Smooth muscle cell (in vitro differentiated cells): ENCODE data around the gene BSND. TPM values are rescaled to one million over a fixed set of nuclear protein-coding genes. Genes with fewer than 3 reads are reported as not detected.

Experiments used
- DNase-seq: peaks from one replicate; lab custom pipeline; 2025; ENCODE audit not compliant: unreplicated experiment; lab: John Stamatoyannopoulos, UW
- H2AFZ ChIP-seq: fragments of 200-600 bp; sonication (generic); 2 replicates; pipeline ENCODE4 v1.6.0; 2016; ENCODE audit warnings: antibody characterized with exemption, low read depth, mild to moderate bottlenecking
- H3F3A ChIP-seq: fragments of 200-600 bp; sonication (generic); 2 replicates; pipeline ENCODE4 v1.6.0; 2017; ENCODE audit warnings: antibody characterized with exemption, low read depth
- H3K27ac ChIP-seq: fragments of 200-600 bp; sonication (generic); 2 replicates; pipeline ENCODE4 v1.5.1; 2016; ENCODE audit warnings: low read depth, mild to moderate bottlenecking
- H3K27me3 ChIP-seq: fragments of 200-600 bp; sonication (generic); 2 replicates; pipeline ENCODE4 v1.6.1; 2016; ENCODE audit warnings: low read depth, mild to moderate bottlenecking
- H3K36me3 ChIP-seq: fragments of 200-600 bp; sonication (generic); 2 replicates; pipeline ENCODE4 v1.5.1; 2016; ENCODE audit warnings: low read depth
- H3K4me1 ChIP-seq: fragments of 200-600 bp; sonication (generic); 2 replicates; pipeline ENCODE4 v1.5.1; 2016; ENCODE audit warnings: low read depth
- H3K4me2 ChIP-seq: fragments of 200-600 bp; sonication (generic); 2 replicates; pipeline ENCODE4 v1.6.0; 2016; ENCODE audit warnings: mild to moderate bottlenecking
- H3K4me3 ChIP-seq: fragments of 200-600 bp; sonication (generic); 2 replicates; pipeline ENCODE4 v1.5.1; 2016; ENCODE audit warnings: mild to moderate bottlenecking
- H3K79me2 ChIP-seq: fragments of 200-600 bp; sonication (generic); 2 replicates; pipeline ENCODE4 v1.6.0; 2016; ENCODE audit warnings: low read depth, mild to moderate bottlenecking
- H3K9ac ChIP-seq: fragments of 200-600 bp; sonication (generic); 2 replicates; pipeline ENCODE4 v1.6.0; 2016; ENCODE audit warnings: low read depth
- H3K9me3 ChIP-seq: fragments of 200-600 bp; sonication (generic); replicated peaks from 2 replicates; pipeline ENCODE4 v1.5.1; 2016; ENCODE audit warnings: low read depth
- H4K20me1 ChIP-seq: fragments of 200-600 bp; sonication (generic); 2 replicates; pipeline ENCODE4 v1.6.0; 2016; ENCODE audit warnings: low read depth
- WGBS: methylation state at CpG from one replicate; pipeline ENCODE4 v1.1.7; 2016; ENCODE audit warnings: low lambda C conversion rate; 5-methylcytosine and 5-hydroxymethylcytosine counted together
- polyA plus RNA-seq: library from polyadenylated mRNA; unstranded; fragments of >200 nt; fragmentation: Nextera tagmentation; extraction: Ambion mirVana; gene quantifications from 2 replicates; pipeline ENCODE4 v1.2.1, GENCODE V29; 2016
- total RNA-seq: library from RNA; depleted of rRNA; stranded (reverse); fragments of >200 nt; gene quantifications from 2 replicates; pipeline ENCODE4 v1.2.3, GENCODE V29; 2014
- TF ChIP-seq, protein P1 (sequence below): fragments of 200-600 bp; sonication (generic); IDR thresholded peaks from 2 replicates; pipeline ENCODE4 v1.5.1; 2017; ENCODE audit warnings: borderline replicate concordance, mild to moderate bottlenecking, antibody characterized with exemption; ENCODE audit not compliant: insufficient read depth, poor library complexity, severe bottlenecking

Gene BSND
- total and polyA plus RNA-seq, 2 experiments from 2014 or later: not detected

DNA sequence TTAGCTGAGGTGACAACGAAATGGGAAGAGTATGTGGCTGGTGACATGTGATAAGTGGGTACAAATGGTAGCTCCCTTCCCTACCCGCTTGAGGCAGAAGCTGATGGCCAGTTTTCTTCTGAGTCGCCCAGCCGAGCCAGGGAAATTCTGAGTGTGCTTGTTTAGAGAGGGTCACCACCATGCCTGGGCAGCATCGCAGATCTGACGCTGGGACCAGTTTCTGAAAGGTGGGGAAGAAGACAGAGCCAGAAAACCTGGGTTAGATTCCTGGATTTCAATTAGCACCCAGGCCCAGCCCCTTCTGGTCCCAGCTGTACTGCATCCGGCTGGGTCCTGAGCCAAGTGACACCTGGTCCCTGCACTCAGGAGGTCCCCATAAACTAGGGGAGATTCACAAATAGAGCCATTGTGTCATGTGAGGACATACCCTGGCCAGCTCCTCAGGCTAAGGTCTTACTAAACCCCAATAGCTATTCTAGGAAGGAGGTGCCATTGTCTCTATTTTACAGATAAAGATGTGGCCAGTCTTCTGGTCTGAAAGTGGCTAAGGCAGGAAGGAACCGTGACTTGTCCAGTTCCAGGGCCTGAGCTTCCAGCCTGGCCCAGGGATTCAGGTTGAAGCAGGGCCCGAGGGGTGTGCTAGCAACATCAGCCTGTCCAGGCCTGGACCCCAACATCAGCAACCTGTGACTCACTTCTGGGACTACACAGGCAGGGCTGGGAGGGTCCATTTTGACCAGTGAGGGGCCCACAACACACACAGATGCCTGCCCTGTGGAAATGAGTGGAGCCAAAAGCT is 20.0 kb upstream of the BSND start:
- Histone ChIP-seq H3K4me3 (no peak overlapping the region), H3K27ac (no peak overlapping the region), H3K9me3 (no peaks in the 10 kb centered on the region), H3F3A (no peaks in the 10 kb centered on the region), H3K9ac (no peak overlapping the region), H3K27me3 (peaks cover 54% of the 10 kb centered on the region), H3K4me2 (no peak overlapping the region), H2AFZ (no peak overlapping the region), H4K20me1 (no peaks in the 10 kb centered on the region), H3K36me3 (no peaks in the 10 kb centered on the region), H3K4me1 (no peaks in the 10 kb centered on the region), H3K79me2 (no peaks in the 10 kb centered on the region)
- TF ChIP-seq, protein P1, sequence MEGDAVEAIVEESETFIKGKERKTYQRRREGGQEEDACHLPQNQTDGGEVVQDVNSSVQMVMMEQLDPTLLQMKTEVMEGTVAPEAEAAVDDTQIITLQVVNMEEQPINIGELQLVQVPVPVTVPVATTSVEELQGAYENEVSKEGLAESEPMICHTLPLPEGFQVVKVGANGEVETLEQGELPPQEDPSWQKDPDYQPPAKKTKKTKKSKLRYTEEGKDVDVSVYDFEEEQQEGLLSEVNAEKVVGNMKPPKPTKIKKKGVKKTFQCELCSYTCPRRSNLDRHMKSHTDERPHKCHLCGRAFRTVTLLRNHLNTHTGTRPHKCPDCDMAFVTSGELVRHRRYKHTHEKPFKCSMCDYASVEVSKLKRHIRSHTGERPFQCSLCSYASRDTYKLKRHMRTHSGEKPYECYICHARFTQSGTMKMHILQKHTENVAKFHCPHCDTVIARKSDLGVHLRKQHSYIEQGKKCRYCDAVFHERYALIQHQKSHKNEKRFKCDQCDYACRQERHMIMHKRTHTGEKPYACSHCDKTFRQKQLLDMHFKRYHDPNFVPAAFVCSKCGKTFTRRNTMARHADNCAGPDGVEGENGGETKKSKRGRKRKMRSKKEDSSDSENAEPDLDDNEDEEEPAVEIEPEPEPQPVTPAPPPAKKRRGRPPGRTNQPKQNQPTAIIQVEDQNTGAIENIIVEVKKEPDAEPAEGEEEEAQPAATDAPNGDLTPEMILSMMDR: no peak
- 95% methylated on average over 9 of the region's 9 CpGs for WGBS
- no peak for DNase-seq

DNA sequence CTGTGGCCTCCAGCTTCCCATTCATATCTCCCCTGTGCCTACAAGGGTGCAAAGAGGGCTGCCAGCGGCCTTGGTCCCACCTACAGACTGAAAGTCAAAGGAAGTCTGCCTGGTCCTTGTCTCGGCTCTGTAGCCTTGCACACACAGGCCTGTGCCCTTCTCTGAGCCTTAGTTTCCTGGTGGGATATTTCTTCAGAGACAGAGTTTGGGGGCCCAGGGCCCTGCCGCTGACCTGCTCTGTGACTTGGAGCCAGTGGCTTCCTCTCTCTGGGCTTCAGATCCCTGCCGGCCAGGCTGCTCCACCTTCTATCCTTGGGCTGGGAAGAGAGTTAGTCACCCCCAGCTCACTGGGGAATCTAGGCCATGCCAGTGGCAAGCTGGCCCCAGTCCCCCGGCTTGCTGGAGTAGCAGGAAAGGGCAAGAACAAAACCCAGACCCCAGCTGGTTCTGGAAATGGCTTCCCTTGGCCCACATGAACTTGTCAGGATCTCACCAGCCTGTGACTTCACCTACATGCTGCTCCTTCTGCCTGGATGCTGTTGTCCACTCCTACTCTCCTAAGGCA is 19.3 kb upstream of the BSND start:
- Histone ChIP-seq H3K4me2 (no peak overlapping the region), H3K27me3 (peaks cover 60% of the 10 kb centered on the region), H4K20me1 (no peaks in the 10 kb centered on the region), H3K27ac (no peak overlapping the region), H3K9me3 (no peaks in the 10 kb centered on the region), H3F3A (no peaks in the 10 kb centered on the region), H3K4me3 (no peak overlapping the region), H3K4me1 (no peaks in the 10 kb centered on the region), H3K36me3 (no peaks in the 10 kb centered on the region), H3K9ac (no peak overlapping the region), H2AFZ (no peak overlapping the region), H3K79me2 (no peaks in the 10 kb centered on the region)
- DNase-seq: no peak
- WGBS: 37% methylated on average over 5 of the region's 5 CpGs
- TF ChIP-seq, protein P1: no peak

DNA sequence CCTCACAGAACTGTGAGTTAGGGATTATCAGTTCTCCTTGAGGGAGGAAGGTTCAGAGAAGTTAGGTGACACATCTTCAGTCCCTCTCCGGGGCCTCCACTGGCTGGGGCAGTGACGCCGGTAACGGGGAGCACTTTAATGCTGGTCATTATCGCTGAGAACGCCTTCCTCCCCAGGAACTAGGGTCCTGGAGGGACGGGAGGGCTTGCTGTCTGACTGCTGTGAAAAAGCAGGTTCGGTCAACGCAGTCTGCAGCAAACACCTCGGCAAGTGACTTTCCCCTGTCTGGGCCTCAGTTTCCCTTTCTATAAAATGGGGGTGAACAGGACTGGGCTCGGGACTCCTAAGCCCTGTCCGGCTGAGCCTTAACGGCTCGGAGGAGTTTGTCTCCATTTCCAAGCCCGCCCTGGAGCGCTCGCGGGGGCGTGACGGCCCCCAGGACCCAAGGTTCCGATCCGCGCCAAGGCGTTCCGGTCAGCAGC is 18.6 kb upstream of the BSND start:
- H3K9me3 ChIP-seq: no peaks in the 10 kb centered on the region
- H3K79me2 ChIP-seq: no peaks in the 10 kb centered on the region
- H3K4me1 ChIP-seq: no peaks in the 10 kb centered on the region
- peak overlapping the region; percentile 87 for H3K4me2 ChIP-seq
- no peaks in the 10 kb centered on the region for H4K20me1 ChIP-seq
- DNase-seq: no peak
- H3K36me3 ChIP-seq: no peaks in the 10 kb centered on the region
- no peak overlapping the region for H3K27ac ChIP-seq
- TF ChIP-seq, protein P1: no peak
- no peak overlapping the region for H3K9ac ChIP-seq
- H3K27me3 ChIP-seq: peaks cover 65% of the 10 kb centered on the region
- no peaks in the 10 kb centered on the region for H3F3A ChIP-seq
- 38% methylated on average over 24 of the region's 25 CpGs for WGBS
- no peak overlapping the region for H2AFZ ChIP-seq
- H3K4me3 ChIP-seq: peak overlapping the region; percentile 53
